DOHH2 (cell line): Measurements from ENCODE around the gene REEP1.

Experiments used
- CTCF ChIP-seq: fragments of 200-600 bp; sonication (generic); IDR thresholded peaks from one replicate; pipeline ENCODE4 v1.5.1; 2014; ENCODE audit warnings: antibody characterized with exemption, mild to moderate bottlenecking, low read depth, low read length; ENCODE audit not compliant: poor library complexity, severe bottlenecking
- EZH2phosphoT487 ChIP-seq: fragments of 200-600 bp; sonication (generic); IDR thresholded peaks from 2 replicates; pipeline ENCODE4 v1.6.1; 2017; ENCODE audit warnings: borderline replicate concordance, mild to moderate bottlenecking, antibody characterized with exemption, low read length, moderate library complexity, mixed read lengths

GRCh38 chr2:86344404-86344803 is 7.0 kb upstream of the REEP1 start:
- TF ChIP-seq CTCF (no peak), EZH2phosphoT487 (no peak)
